Duodenal mucosa (tissue), 2 donors: ENCODE data around the gene COG2.

ENCODE experiments used
- H3K27ac ChIP-seq: one replicate; pipeline ENCODE4 v1.7.0; 2013; ENCODE audit warnings: low read depth, low read length
- H3K27me3 ChIP-seq, 2 donors: one replicate each; pipeline ENCODE4 v1.7.0; 2013; ENCODE audit warnings: low read length in 2 of 2, control low read depth in 1 of 2; ENCODE audit not compliant: insufficient read depth in 2 of 2, control insufficient read depth in 1 of 2
- H3K36me3 ChIP-seq, 2 donors: one replicate each; pipeline ENCODE4 v1.7.0; 2013; ENCODE audit warnings: low read length in 2 of 2, control low read depth in 1 of 2; ENCODE audit not compliant: insufficient read depth in 2 of 2, control insufficient read depth in 1 of 2
- H3K4me1 ChIP-seq, 2 donors: one replicate each; pipeline ENCODE4 v1.7.0; 2013; ENCODE audit warnings: low read length in 2 of 2, control low read depth in 1 of 2; ENCODE audit not compliant: insufficient read depth in 2 of 2, control insufficient read depth in 1 of 2
- H3K4me3 ChIP-seq, 2 donors: one replicate each; pipeline ENCODE4 v1.7.0; 2013; ENCODE audit warnings: low read length in 2 of 2, low read depth in 1 of 2
- H3K9ac ChIP-seq, 2 donors: one replicate each; pipeline ENCODE4 v1.7.0; 2013; ENCODE audit warnings: low read length in 2 of 2, low read depth in 1 of 2
- H3K9me3 ChIP-seq, 2 donors: one replicate each; pipeline ENCODE4 v1.7.0; 2013; ENCODE audit warnings: low read length in 2 of 2, control low read depth in 1 of 2; ENCODE audit not compliant: control insufficient read depth in 1 of 2

Gene COG2

GRCh38 chr1:230661976-230662375 is 19.7 kb downstream of the COG2 start:
- Histone ChIP-seq H3K27ac (no peak overlapping the region), H3K27me3 (no peaks in the 10 kb centered on the region), H3K9ac (no peak overlapping the region), H3K4me3 (no peak overlapping the region), H3K9me3 (no peaks in the 10 kb centered on the region), H3K4me1 (no peaks in the 10 kb centered on the region), H3K36me3 (peaks cover 28 to 63% of the 10 kb centered on the region in 2 donors)

GRCh38 chr1:230668227-230668626 is 25.9 kb downstream of the COG2 start:
- H3K27me3 ChIP-seq: no peaks in the 10 kb centered on the region
- no peaks in the 10 kb centered on the region for H3K4me1 ChIP-seq
- H3K36me3 ChIP-seq: peaks cover 52 to 89% of the 10 kb centered on the region in 2 donors
- no peak overlapping the region for H3K9ac ChIP-seq
- H3K9me3 ChIP-seq: no peaks in the 10 kb centered on the region
- H3K4me3 ChIP-seq: no peak overlapping the region
- no peak overlapping the region for H3K27ac ChIP-seq

GRCh38 chr1:230669543-230669942 is 27.3 kb downstream of the COG2 start:
- H3K27me3 ChIP-seq: no peaks in the 10 kb centered on the region
- H3K36me3 ChIP-seq: peaks cover 52 to 94% of the 10 kb centered on the region in 2 donors
- H3K27ac ChIP-seq: no peak overlapping the region
- H3K9ac ChIP-seq: no peak overlapping the region
- H3K4me1 ChIP-seq: no peaks in the 10 kb centered on the region
- no peaks in the 10 kb centered on the region for H3K9me3 ChIP-seq
- H3K4me3 ChIP-seq: no peak overlapping the region

- H3K9ac ChIP-seq: no peak overlapping the region
- H3K36me3 ChIP-seq: peaks cover 35 to 83% of the 10 kb centered on the region in 2 donors
- H3K4me3 ChIP-seq: no peak overlapping the region
- H3K27ac ChIP-seq: no peak overlapping the region
- H3K27me3 ChIP-seq: no peaks in the 10 kb centered on the region
- no peaks in the 10 kb centered on the region for H3K9me3 ChIP-seq
- H3K4me1 ChIP-seq: no peaks in the 10 kb centered on the region
Observed at GRCh38 chr1:230674581-230674980, 32.3 kb downstream of the COG2 start.

GRCh38 chr1:230677200-230677599 is 34.9 kb downstream of the COG2 start:
- Histone ChIP-seq H3K4me1 (no peaks in the 10 kb centered on the region), H3K9ac (no peak overlapping the region), H3K4me3 (no peak overlapping the region), H3K27ac (no peak overlapping the region), H3K36me3 (peaks cover 31 to 74% of the 10 kb centered on the region in 2 donors), H3K9me3 (no peaks in the 10 kb centered on the region), H3K27me3 (no peaks in the 10 kb centered on the region)

GRCh38 chr1:230679192-230679591 is 36.9 kb downstream of the COG2 start:
- no peak overlapping the region for H3K4me3 ChIP-seq
- no peaks in the 10 kb centered on the region for H3K9me3 ChIP-seq
- no peaks in the 10 kb centered on the region for H3K27me3 ChIP-seq
- H3K36me3 ChIP-seq: peaks cover 26 to 73% of the 10 kb centered on the region in 2 donors
- H3K9ac ChIP-seq: no peak overlapping the region
- no peaks in the 10 kb centered on the region for H3K4me1 ChIP-seq
- no peak overlapping the region for H3K27ac ChIP-seq

- Histone ChIP-seq H3K27me3 (no peaks in the 10 kb centered on the region), H3K36me3 (peaks cover 32 to 74% of the 10 kb centered on the region in 2 donors), H3K4me3 (no peak overlapping the region), H3K27ac (no peak overlapping the region), H3K9me3 (no peaks in the 10 kb centered on the region), H3K9ac (no peak overlapping the region), H3K4me1 (no peaks in the 10 kb centered on the region)
Observed at GRCh38 chr1:230679825-230680224, 37.5 kb downstream of the COG2 start.

- Histone ChIP-seq H3K4me3 (no peak overlapping the region), H3K27me3 (no peaks in the 10 kb centered on the region), H3K9ac (no peak overlapping the region), H3K4me1 (no peaks in the 10 kb centered on the region), H3K27ac (no peak overlapping the region), H3K9me3 (no peaks in the 10 kb centered on the region), H3K36me3 (peaks cover 36 to 79% of the 10 kb centered on the region in 2 donors)
Observed at GRCh38 chr1:230680300-230681025, 38.2 kb downstream of the COG2 start.

GRCh38 chr1:230681599-230681998 is 39.3 kb downstream of the COG2 start:
- H3K4me3 ChIP-seq: no peak overlapping the region
- H3K4me1 ChIP-seq: no peaks in the 10 kb centered on the region
- H3K9ac ChIP-seq: no peak overlapping the region
- no peaks in the 10 kb centered on the region for H3K9me3 ChIP-seq
- no peak overlapping the region for H3K27ac ChIP-seq
- H3K27me3 ChIP-seq: no peaks in the 10 kb centered on the region
- peaks cover 38 to 80% of the 10 kb centered on the region in 2 donors for H3K36me3 ChIP-seq

- H3K36me3 ChIP-seq: peaks cover 37 to 80% of the 10 kb centered on the region in 2 donors
- no peaks in the 10 kb centered on the region for H3K27me3 ChIP-seq
- H3K9me3 ChIP-seq: no peaks in the 10 kb centered on the region
- no peak overlapping the region for H3K27ac ChIP-seq
- H3K4me1 ChIP-seq: no peaks in the 10 kb centered on the region
- no peak overlapping the region for H3K9ac ChIP-seq
- H3K4me3 ChIP-seq: no peak overlapping the region
Observed at GRCh38 chr1:230682274-230682673, 40.0 kb downstream of the COG2 start.
